CMK (cell line): ENCODE measurements around the gene TUNAR.
"Not testable (repeated sequence)": the region's sequence is repeated elsewhere in the genome, so short reads cannot be mapped to it uniquely, and the experiment has no call there.

ENCODE experiments used
- DNase-seq: peaks from one replicate; pipeline ENCODE4 v3.0.0-alpha.2; 2010; ENCODE audit warnings: low read depth

Gene TUNAR

GRCh38 chr14:95918466-95918865 lies 41.8 kb downstream of the TUNAR start:
- no peak for DNase-seq

DNA sequence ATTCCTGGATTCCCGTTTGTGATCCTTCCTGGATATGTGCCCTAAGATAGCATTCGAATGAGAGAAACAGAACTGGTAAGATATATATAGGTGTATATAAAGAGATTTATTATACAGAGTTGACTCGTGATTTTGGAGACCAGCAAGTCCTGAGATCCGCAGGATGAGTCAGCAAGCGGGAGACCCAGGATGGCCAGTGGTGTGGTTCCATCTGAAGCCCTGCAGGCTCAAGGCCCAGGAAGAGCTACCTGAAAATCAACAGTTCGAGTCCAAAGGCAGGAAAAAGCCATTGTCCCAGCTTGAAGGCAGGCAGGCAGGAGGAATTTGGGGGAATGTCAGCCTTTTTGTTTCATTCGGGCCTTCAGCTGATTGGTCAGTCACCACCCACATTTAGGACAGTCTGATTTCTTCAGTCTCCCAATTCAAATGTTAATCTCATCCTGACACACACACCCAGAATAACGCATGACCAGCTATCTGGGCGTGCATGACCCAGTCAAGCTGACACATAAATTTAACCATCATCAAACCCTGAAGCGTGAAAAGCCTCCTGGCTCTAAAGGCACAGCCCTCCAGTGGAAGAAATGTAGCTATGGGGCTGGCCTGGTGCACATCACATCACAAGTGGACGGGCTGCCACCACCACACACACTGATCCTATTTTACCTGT lies 44.3 kb downstream of the TUNAR start:
- no peak for DNase-seq

DNA sequence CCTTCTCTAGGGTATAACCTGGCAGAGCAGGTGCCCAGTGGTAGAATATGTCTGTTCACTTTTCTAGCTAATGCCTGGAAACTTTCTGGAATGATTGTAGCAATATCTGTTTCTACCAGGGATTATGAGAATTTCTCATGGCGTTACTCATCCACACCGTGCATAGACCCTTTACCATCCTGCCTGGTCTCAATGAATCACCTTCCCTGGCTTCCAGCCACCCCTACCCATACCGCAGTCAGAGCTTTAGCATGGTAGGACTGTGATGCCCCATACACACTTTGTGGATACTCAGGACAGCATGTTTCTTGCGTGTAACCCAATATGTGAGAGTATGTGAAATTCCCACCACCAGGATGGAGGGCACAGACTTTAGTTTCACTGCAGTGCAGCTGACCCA lies 45.4 kb downstream of the TUNAR start:
- no peak for DNase-seq

- DNase-seq, result no peak
Measured at GRCh38 chr14:95928751-95929150, 52.1 kb downstream of the TUNAR start.

DNA sequence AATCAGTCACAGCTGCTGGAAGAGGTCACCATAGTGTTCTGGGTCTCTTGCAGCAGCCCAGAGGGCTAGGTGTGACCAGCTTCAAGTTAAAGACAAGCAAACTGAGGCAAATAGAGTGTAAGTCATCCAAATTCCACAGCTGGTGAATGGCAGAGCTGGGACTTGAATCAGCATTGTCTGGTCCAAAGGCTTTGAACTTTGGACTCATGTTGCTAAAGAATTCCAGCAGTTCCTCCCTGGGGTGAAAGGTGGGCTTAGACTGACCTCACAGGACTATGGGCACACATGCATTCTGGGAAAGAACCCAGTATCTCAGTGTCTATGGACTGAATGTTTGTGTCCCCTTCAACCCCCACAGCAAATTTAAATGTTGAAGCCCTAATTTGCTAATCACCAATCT lies 54.8 kb downstream of the TUNAR start:
- no peak for DNase-seq

GRCh38 chr14:95935228-95935822 lies 58.7 kb downstream of the TUNAR start:
- DNase-seq, result peak; percentile 8

- no peak for DNase-seq
Measured at GRCh38 chr14:95936041-95936440, 59.4 kb downstream of the TUNAR start.

GRCh38 chr14:95939335-95939734 lies 62.7 kb downstream of the TUNAR start:
- no peak for DNase-seq

- no peak for DNase-seq
Measured at GRCh38 chr14:95941897-95942296, 65.3 kb downstream of the TUNAR start.

- no peak for DNase-seq
Measured at GRCh38 chr14:95943699-95944098, 67.1 kb downstream of the TUNAR start.

- DNase-seq, result no peak
Measured at GRCh38 chr14:95944462-95944861, 67.8 kb downstream of the TUNAR start.

DNA sequence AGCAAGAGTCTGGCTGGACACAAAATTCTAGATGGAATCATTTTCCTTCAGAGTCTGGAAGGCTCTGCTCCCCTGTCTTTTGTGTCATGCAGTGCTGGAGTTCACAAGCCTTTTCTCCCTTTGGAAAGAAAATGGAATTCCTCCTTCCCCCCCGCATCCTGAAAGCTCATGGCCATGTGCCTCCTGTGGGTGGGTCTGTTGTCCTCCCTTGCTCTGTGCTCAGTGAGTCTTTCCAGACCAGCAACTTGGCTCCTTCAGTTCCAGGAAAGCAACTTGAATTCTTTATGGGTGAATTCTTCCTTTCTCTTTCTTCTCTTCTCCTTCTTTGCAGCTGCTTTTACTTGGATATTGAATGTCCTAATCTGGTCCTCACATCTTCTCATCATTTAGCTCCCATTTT lies 70.2 kb downstream of the TUNAR start:
- DNase-seq, result no peak

GRCh38 chr14:95948558-95948981 lies 71.9 kb downstream of the TUNAR start:
- DNase-seq, result no peak

DNA sequence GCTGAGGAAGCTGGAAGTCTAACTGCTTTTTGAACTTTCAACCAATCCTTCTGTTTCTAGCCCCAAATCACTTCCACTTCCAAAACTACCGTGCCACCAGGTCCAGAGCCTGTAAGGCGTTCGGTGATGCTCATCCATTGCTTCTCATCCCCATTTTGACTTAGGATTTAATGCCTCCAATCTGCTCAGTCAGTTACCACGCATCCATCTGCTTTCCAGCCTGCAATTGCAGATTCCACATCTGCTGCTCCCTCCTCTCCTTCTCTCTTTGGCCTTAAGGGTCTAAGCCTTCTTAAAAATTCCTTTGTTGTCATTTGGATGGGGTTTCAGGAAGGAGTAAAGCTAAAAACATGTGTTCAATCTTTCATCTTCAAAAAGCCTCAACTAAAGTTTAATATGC lies 74.7 kb downstream of the TUNAR start:
- DNase-seq, result no peak

GRCh38 chr14:95953111-95953724 lies 76.6 kb downstream of the TUNAR start:
- no peak for DNase-seq

GRCh38 chr14:95956601-95957460 lies 80.2 kb downstream of the TUNAR start:
- no peak for DNase-seq

GRCh38 chr14:95958105-95958504 lies 81.5 kb downstream of the TUNAR start:
- DNase-seq, result no peak

GRCh38 chr14:95959317-95959716 lies 82.7 kb downstream of the TUNAR start:
- no peak for DNase-seq

GRCh38 chr14:95961481-95961880 lies 84.8 kb downstream of the TUNAR start:
- no peak for DNase-seq

GRCh38 chr14:95964901-95965300 lies 88.3 kb downstream of the TUNAR start:
- no peak for DNase-seq

- DNase-seq, result not testable (repeated sequence)
Measured at GRCh38 chr14:95968048-95968447, 91.4 kb downstream of the TUNAR start.
